HepG2 (cell line): ENCODE data around the gene PET117. TPM values are rescaled to one million over a fixed set of nuclear protein-coding genes. Genes with fewer than 3 reads are reported as not detected.

ENCODE experiments used
- ARNTL ChIP-seq: sonication (generic); formaldehyde crosslinking; IDR thresholded peaks from 2 replicates; pipeline ENCODE4 v1.4.0; 2020; ENCODE audit warnings: mild to moderate bottlenecking, missing genetic modification reagents
- DMAP1 ChIP-seq: IDR thresholded peaks from 2 replicates; pipeline ENCODE4 v1.6.1; 2016
- DRAP1 ChIP-seq: IDR thresholded peaks from 2 replicates; pipeline ENCODE4 v1.6.1; 2016; ENCODE audit warnings: missing genetic modification reagents, missing compliant biosample characterization
- HMGXB3 ChIP-seq: sonication (generic); formaldehyde crosslinking; IDR thresholded peaks from 2 replicates; pipeline ENCODE4 v1.4.0; 2020; ENCODE audit warnings: missing genetic modification reagents, borderline replicate concordance
- HNRNPL ChIP-seq: fragments of 200-400 bp; formaldehyde crosslinking; IDR thresholded peaks from 2 replicates; pipeline ENCODE4 v1.6.1; 2017; ENCODE audit warnings: mild to moderate bottlenecking, low read depth, low read length
- HOXA9 ChIP-seq: sonication (generic); formaldehyde crosslinking; IDR thresholded peaks from 2 replicates; pipeline ENCODE4 v1.8.1; 2022; ENCODE audit warnings: missing genetic modification reagents, mild to moderate bottlenecking, moderate library complexity, borderline replicate concordance
- NCOA2 ChIP-seq: sonication (generic); formaldehyde crosslinking; IDR thresholded peaks from 2 replicates; pipeline ENCODE4 v1.8.0; 2022; ENCODE audit warnings: inconsistent platforms
- POGZ ChIP-seq: sonication (generic); formaldehyde crosslinking; IDR thresholded peaks from 2 replicates; pipeline ENCODE4 v1.4.0; 2020; ENCODE audit warnings: mild to moderate bottlenecking, missing genetic modification reagents
- TAF1 ChIP-seq: sonication (generic); formaldehyde crosslinking; IDR thresholded peaks from 2 replicates; pipeline ENCODE4 v1.4.0; 2020; ENCODE audit warnings: missing genetic modification reagents
- THAP11 ChIP-seq: IDR thresholded peaks from 2 replicates; pipeline ENCODE4 v1.6.1; 2016; ENCODE audit warnings: missing biosample characterization, missing genetic modification reagents
- ZFP91 ChIP-seq: sonication (generic); formaldehyde crosslinking; IDR thresholded peaks from 2 replicates; pipeline ENCODE4 v1.9.0; 2022; ENCODE audit warnings: missing genetic modification reagents, mild to moderate bottlenecking, borderline replicate concordance
- ZHX2 ChIP-seq, 2 experiments: sonication (generic) in 1 of 2; formaldehyde crosslinking in 1 of 2; IDR thresholded peaks; 2 replicates each; pipeline versions ENCODE4 v1.6.1 to v1.9.0; 2014 to 2022; ENCODE audit warnings: antibody characterized with exemption in 1 of 2, borderline replicate concordance in 1 of 2, inconsistent platforms in 1 of 2, low read depth in 1 of 2, missing genetic modification reagents in 1 of 2
- ZNF317 ChIP-seq: sonication (generic); formaldehyde crosslinking; IDR thresholded peaks from 2 replicates; pipeline ENCODE4 v1.5.0; 2020; ENCODE audit warnings: mild to moderate bottlenecking, missing genetic modification reagents
- ZNF33A ChIP-seq: sonication (generic); formaldehyde crosslinking; IDR thresholded peaks from 2 replicates; pipeline ENCODE4 v1.5.1; 2020; ENCODE audit warnings: missing genetic modification reagents, mild to moderate bottlenecking, moderate library complexity, borderline replicate concordance
- ZNF549 ChIP-seq: sonication (generic); formaldehyde crosslinking; IDR thresholded peaks from 2 replicates; pipeline ENCODE4 v1.5.0; 2020; ENCODE audit warnings: missing genetic modification reagents
- ZNF605 ChIP-seq: sonication (generic); formaldehyde crosslinking; IDR thresholded peaks from 2 replicates; pipeline ENCODE4 v1.8.0; 2022; ENCODE audit warnings: mild to moderate bottlenecking, missing genetic modification reagents
- polyA plus RNA-seq, 8 experiments: library from polyadenylated mRNA; depleted of rRNA in 3 of 8; stranded (reverse) in 7 of 8; unstranded in 1 of 8; fragments of >200 nt; fragmentation: Illumina TruSeq in 4 of 8; extraction: Trizol in 4 of 8; gene quantifications; 2 replicates each; pipeline versions ENCODE4 v1.2.1 to v1.2.3, GENCODE V29; 2011 to 2016; ENCODE audit warnings: low read depth in 4 of 8, missing spikeins in 1 of 8, mixed read lengths in 1 of 8; ENCODE audit not compliant: insufficient read depth in 1 of 8
- total RNA-seq, 5 experiments: library from RNA; depleted of rRNA; stranded (reverse); fragments of >200 nt; fragmentation: Illumina TruSeq; extraction: Trizol; gene quantifications; 2 replicates each; pipeline ENCODE4 v1.2.3, GENCODE V29; 2016; ENCODE audit warnings: low read depth in 1 of 5

Gene PET117
- total and polyA plus RNA-seq, 2 of the 13 experiments (the other 11 are each of a cell fraction or from before 2014, with no cell fraction given): 22.2 to 48.2 TPM

GRCh38 chr20:18137412-18138265 lies at the start of gene PET117, which contains the start of gene KAT14 (continued):
- TF ChIP-seq HMGXB3 (CRISPR knock-in tag) (peak; percentile 79), DMAP1 (peak; percentile 95), POGZ (CRISPR knock-in tag) (peak; percentile 98), ZNF549 (peak; percentile 86; the same call in 1 of the 2 replicates), HNRNPL (0 out of 2 replicates have a peak, but pooled peaks have one; percentile 23), ZHX2 (IDR thresholded peaks at IDR 0.05; ENCODE audit: low read depth) (peak; percentile 78; the same call in 1 of the 2 replicates), ZHX2 (CRISPR knock-in tag; IDR thresholded peaks at IDR 0.05; ENCODE audit: borderline replicate concordance) (peak; percentile 99), ZFP91 (peak; percentile 98), DRAP1 (CRISPR knock-in tag) (peak; percentile 73), ZNF605 (CRISPR knock-in tag) (peak; percentile 98), HOXA9 (peak; percentile 96), ZNF33A (no peak), THAP11 (peak; percentile 93), ARNTL (peak; percentile 96), ZNF317 (CRISPR knock-in tag) (peak; percentile 90), NCOA2 (CRISPR knock-in tag) (peak; percentile 68; the same call in 1 of the 2 replicates), TAF1 (CRISPR knock-in tag) (peak; percentile 98)
